ENCODE data around the gene MYO19.
"Not testable (repeated sequence)": the region's sequence is repeated elsewhere in the genome, so short reads cannot be mapped to it uniquely, and the experiment has no call there.

Gene MYO19

GRCh38 chr17:36468903-36469635, 65.6 kb downstream of the MYO19 start:
- DNase-seq (ENCODE audit: low read depth in 2 of 2) = no peak

- no peak for DNase-seq (ENCODE audit: low read depth in 2 of 2)
These were observed 69.9 kb downstream of the MYO19 start for GRCh38 chr17:36464765-36465088.

DNA sequence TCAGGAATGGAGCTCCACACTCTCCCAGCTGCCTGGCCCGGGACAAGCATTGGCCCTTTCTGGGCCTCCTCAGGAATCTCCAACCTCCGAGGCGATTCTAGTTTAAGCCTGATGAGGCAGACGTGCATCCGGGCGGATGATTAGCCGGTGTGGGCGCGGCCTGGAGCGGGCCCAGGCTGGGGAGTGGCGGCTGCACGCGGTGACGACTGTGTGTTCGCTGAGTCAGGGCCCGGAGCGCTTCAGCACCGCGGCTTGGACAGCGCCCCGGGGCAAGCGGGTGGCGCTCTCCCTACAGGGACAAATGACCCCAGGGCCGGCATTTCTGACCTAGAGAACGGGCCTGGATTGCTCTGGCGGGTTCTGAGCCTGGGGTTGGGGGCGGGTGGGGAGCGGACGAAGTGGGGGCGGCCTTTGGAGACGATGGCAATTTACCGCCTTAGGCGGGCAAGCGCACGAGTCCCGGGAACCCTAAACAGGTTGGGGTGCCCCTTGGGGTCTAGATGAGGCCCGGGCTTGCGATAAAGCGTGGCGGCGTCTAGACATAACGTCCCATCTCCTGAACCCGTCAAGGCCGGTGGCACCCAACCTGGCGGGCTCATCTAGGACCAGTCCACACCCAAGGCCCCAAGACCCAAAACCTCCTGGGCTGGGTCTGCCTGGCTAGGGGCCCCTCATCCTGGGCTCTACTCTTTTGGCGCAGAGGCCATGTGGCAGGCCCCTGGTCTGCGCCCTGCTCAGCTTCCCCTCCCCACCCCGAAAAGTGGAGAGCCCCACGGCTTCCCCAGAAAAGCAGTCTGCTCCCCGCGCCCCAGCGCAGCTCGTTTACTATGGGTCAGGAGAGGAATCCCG, 70.5 kb downstream of the MYO19 start:
- DNase-seq (ENCODE audit: low read depth in 2 of 2) = no peak

GRCh38 chr17:36461330-36462110, 73.1 kb downstream of the MYO19 start:
- DNase-seq (ENCODE audit: low read depth in 2 of 2) = no peak

DNA sequence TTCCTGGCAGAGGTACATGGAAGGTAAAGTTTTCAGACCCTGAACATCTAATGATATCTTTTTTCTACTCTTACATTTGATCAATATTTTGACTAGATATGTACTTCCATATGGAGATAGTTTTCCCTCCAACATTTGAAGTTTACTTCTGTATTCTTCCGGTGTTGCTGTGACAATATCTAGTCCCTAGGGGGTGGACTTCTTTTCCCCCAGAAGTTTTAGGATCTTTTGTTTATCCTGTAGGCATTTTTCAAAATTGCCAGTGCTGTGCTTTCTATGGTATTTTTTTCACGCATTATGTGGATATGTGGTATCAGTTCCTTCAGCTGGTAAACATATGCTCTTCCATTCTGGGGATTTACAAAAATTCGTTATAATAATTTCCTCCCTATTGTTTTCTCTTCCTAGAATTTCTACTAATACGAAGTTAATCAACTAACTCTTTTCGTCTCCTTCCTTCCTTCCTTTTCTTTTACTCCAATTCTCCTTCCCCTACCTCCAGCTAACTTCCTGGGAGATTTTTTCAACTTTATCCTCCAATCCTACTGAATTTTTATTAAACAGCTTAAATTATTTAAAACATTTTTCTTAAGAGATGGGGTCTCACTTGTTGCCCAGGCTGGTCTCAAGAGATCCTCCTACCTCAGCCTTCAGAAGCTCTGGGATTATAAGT, 74.3 kb downstream of the MYO19 start:
- DNase-seq (ENCODE audit: low read depth in 2 of 2) = no peak

GRCh38 chr17:36459601-36460000, 75.1 kb downstream of the MYO19 start:
- DNase-seq (ENCODE audit: low read depth in 2 of 2) = no peak

GRCh38 chr17:36459045-36459444, 75.6 kb downstream of the MYO19 start:
- no peak for DNase-seq (ENCODE audit: low read depth in 2 of 2)

DNA sequence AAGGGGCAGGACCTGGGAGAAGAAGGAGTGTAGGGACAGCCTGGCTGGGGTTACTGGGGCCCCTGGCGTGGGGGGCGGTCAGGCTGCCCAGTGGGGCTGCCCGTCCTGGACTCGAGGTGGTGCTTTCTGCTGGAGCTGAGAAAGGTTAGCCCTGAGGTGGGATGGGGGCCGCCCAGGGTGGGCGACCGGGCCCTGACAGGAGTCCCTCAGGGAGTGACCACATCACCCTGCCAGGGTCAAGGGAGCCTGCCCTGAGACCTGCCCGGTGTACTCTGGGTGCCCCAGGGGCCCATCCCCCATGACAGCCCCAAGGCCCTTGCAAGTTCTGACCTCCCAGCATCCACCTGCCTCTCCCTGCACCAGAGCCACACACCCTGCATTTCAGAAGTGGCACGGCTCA, 77.0 kb downstream of the MYO19 start:
- DNase-seq (ENCODE audit: low read depth in 2 of 2) = not testable (repeated sequence)

- not testable (repeated sequence) for DNase-seq (ENCODE audit: low read depth in 2 of 2)
These were observed 81.8 kb downstream of the MYO19 start for GRCh38 chr17:36452888-36453287.

DNA sequence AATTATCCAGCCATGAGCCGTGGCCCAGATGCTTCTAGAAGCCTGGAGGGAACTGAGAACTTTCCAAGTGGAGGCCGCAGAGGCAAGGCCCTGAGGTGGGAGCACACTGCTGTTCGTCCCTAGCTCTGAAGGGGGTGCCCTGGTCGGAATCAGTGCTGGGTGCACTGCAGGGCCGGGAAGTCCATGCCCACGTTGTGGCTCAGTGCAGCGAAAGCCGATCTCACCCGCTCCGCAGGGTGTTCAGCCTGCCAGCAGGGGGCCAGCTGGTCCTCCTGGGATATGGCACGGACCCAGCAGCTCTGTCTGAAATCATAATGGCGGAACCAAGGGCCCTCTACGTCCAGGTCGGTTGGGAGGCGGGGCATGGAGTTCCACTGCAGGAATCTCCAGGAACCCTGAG, 84.7 kb downstream of the MYO19 start:
- DNase-seq (ENCODE audit: low read depth in 2 of 2) = not testable (repeated sequence)
